ENCODE measurements around the gene CHST11.
A peak's percentile ranks its signal among the peaks of the same experiment; 100 is the strongest.

Gene CHST11

GRCh38 chr12:104434129-104434528 is 22.6 kb upstream of the CHST11 start:
- DNase-seq: no peak

GRCh38 chr12:104435175-104435574 is 21.6 kb upstream of the CHST11 start:
- no peak for DNase-seq

GRCh38 chr12:104435765-104436164 is 21.0 kb upstream of the CHST11 start:
- DNase-seq: no peak

GRCh38 chr12:104436790-104437189 is 20.0 kb upstream of the CHST11 start:
- no peak for DNase-seq

- no peak for DNase-seq
These were observed 18.6 kb upstream of the CHST11 start for GRCh38 chr12:104438134-104438533.

GRCh38 chr12:104439137-104439536 is 17.6 kb upstream of the CHST11 start:
- DNase-seq: no peak

GRCh38 chr12:104443008-104443407 is 13.7 kb upstream of the CHST11 start:
- no peak for DNase-seq

- DNase-seq: no peak
These were observed 9.9 kb upstream of the CHST11 start for GRCh38 chr12:104446646-104447421.

- DNase-seq: no peak
These were observed 8.7 kb upstream of the CHST11 start for GRCh38 chr12:104448031-104448430.

- no peak for DNase-seq
These were observed 8.3 kb upstream of the CHST11 start for GRCh38 chr12:104448451-104448850.

- no peak for DNase-seq
These were observed 6.0 kb upstream of the CHST11 start for GRCh38 chr12:104450700-104451099.

- no peak for DNase-seq
These were observed 4.7 kb upstream of the CHST11 start for GRCh38 chr12:104452087-104452486.

- DNase-seq: no peak
These were observed 3.6 kb upstream of the CHST11 start for GRCh38 chr12:104453133-104453532.

- no peak for DNase-seq
These were observed 1.8 kb upstream of the CHST11 start for GRCh38 chr12:104454997-104455396.

GRCh38 chr12:104455578-104456416 is 951 bp upstream of the CHST11 start:
- no peak for DNase-seq

GRCh38 chr12:104456950-104457745 is 400 bp downstream of the CHST11 start:
- DNase-seq: peak; percentile 61

- no peak for DNase-seq
These were observed 1.3 kb downstream of the CHST11 start for GRCh38 chr12:104457746-104458693.

- DNase-seq: no peak
These were observed 2.1 kb downstream of the CHST11 start for GRCh38 chr12:104458694-104459367.

- no peak for DNase-seq
These were observed 2.7 kb downstream of the CHST11 start for GRCh38 chr12:104459368-104459909.

- no peak for DNase-seq
These were observed 3.4 kb downstream of the CHST11 start for GRCh38 chr12:104460041-104460719.

All from COR-L47 (cell line).